ENCODE data around the gene LGALS9.

- TF ChIP-seq CTCF (IDR thresholded peaks at IDR 0.05), result no peak
- no peak for TF ChIP-seq EZH2 (IDR thresholded peaks at IDR 0.05; ENCODE audit: borderline replicate concordance, insufficient read depth, low read depth, low read length, poor library complexity, severe bottlenecking)
These were observed 35.8 kb upstream of the LGALS9 start for GRCh38 chr17:27595208-27595607.
